T47D (cell line): ENCODE results near the gene DHX58.

Experiments used
- DNase-seq, 2 experiments: peaks; one replicate each; pipeline versions ENCODE4 v3.0.0 to v3.0.0-alpha.2; 2011 to 2012; ENCODE audit warnings: low read depth in 1 of 2, low spot score in 1 of 2
- JUND ChIP-seq: IDR thresholded peaks from 2 replicates; pipeline ENCODE4 v1.6.1; 2012; ENCODE audit warnings: low read depth
- in situ Hi-C: cut with HindIII; loops from 2 replicates; pipeline ENCODE4 v1.10.0; 2016; ENCODE audit warnings: low sequenced_read_pairs, low pct_unique_long_range_greater_than_20kb

The DHX58 gene

GRCh38 chr17:42060231-42060630 is 52.3 kb downstream of the DHX58 start:
- in situ Hi-C loops = no loop called here
- TF ChIP-seq JUND = no peak
- DNase-seq = no peak

DNA sequence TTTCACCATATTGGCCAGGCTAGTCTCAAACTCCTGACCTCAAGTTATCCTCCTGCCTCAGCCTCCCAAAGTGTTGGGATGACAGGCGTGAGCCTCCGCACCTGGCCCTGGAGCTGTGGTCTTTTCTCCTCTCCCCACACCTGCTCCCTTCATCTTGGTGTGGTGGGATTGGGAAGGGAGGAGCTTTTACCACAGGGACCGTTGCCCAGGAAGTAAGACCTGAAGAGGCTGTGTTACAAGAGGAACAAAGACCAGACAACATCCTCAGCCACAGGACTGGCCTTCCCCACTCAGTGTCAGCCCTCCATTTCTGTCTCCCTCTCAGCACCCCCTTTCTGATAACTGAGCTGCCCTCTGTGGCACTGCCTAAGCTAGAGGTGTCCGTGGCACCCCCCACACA is 52.7 kb downstream of the DHX58 start:
- no peak for DNase-seq
- TF ChIP-seq JUND = no peak
- in situ Hi-C loops = no loop called here

DNA sequence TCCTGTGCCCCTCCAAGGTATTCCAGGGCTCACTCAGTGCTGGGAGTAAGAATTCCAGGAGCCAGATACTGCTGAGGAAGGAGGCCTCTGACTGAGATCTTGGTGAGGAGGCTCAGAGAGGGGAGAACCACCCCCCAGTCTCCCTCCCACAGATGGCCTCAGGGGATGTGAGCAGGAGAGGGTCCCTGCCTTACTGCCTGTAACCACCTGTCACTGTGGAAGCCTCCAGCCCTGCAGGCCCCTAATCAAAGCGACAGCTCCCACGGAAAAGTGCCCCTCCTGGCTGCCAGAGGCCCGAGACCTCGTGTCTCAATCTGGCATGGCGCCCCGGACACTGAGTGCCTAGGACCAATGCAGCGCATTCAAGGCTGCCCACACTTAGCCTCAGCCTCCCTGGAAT is 54.5 kb downstream of the DHX58 start:
- no peak for DNase-seq
- in situ Hi-C loops = no loop called here
- no peak for TF ChIP-seq JUND

DNA sequence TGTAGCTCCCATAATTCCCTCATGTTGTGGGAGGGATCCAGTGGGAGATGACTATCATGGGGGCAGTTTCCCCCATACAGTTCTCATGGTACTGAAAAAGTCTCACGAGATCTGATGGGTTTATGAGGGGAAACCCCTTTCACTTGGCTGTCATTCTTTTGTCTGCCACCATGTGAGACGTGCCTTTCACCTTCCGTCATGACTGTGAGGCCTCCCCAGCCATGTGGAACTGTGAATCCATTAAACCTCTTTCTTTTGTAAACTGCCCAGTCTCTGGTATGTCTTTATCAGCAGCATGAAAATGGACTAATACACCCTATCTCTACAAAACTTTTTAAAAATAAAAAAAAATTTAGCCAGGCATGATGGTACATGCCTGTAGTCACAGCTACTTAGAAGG is 55.9 kb downstream of the DHX58 start:
- DNase-seq = no peak
- no peak for TF ChIP-seq JUND
- in situ Hi-C loops = no loop called here

DNA sequence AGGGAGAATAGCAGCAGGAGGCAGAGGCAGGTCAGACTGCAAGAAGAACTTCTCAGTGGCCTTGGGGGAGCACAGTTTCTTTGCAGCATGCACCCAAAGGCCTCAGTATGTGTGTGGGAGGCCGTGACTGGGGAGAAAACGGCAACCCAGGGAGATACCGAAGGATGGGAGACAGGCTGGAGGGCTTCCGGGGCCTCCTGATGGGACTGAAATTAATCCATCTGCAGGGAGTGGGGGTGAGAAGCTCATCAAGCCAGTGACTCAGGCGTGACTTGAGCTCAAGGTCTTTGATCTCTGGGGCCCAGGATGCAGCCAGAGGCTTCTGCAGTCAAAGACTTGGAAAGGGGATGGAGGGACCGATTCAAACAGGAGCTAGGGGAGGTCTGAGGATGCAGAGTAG is 57.0 kb downstream of the DHX58 start:
- DNase-seq = no peak
- TF ChIP-seq JUND = no peak
- in situ Hi-C loops = no loop called here

DNA sequence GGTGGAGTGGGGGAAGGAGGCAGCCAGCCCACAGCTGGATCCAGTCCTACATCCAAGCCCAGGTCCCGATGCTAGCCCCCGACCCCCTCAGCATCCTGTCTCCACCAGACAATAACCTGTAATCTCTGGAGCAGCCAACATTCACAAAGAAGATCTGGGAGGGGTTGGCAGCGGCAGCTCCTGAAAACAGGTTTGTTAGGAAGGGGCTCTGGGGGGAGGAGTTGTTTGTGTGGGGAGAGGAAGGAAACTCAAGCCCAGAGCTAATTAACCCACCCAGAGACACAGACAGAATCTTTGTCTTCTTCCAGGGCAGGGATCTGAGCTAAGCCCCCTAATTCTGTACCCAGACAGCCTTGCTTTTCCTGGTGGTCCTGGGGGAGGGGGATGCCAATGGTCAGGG is 57.5 kb downstream of the DHX58 start:
- no peak for DNase-seq
- TF ChIP-seq JUND = no peak
- in situ Hi-C loops = no loop called here

GRCh38 chr17:42053731-42054500 is 58.6 kb downstream of the DHX58 start:
- in situ Hi-C loops = no loop called here
- peak in 1 of 2 experiments; percentile 69 for DNase-seq
- TF ChIP-seq JUND = no peak

DNA sequence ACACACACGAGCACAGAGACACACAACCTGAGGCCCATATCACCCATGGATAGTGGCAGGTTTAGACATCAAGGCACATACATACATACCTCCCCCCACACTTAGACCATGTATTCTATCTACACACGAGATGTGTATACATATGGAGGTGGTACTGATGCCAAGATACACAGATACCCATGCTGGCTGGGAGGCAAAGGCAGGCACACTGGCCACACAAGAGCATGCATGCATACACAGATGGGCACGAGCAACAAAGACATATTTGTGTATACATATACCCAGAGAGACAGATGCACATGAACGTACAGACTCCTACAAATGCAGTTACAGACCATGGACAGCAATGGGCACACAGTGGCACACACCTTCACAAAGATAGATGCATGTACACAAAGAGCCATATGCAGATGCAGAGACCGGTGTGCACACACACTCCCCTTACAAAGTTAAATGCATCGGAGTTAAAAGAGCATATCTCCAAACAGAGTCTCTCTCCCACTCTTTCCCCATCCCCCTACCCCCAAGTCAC is 60.1 kb downstream of the DHX58 start:
- no peak for TF ChIP-seq JUND
- in situ Hi-C loops = no loop called here
- DNase-seq = no peak

DNA sequence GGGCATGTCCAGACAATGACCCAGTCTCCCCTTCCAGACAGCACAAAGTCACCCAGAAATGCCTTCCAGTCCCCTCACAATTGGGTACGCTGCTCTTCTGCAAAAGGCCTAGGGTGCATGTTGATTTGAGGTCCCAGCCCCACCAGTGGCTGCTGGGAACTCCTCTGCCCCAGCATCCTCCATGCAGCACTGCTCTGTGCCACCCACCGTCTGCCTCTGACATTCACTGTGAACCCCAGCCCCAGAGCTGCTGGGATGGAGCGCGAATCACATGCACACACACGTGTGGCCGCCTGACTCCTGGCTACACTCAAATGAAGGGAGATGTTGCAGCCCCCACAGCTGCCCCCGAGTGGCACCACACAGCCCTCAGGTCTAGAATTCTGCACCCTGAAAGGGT is 60.9 kb downstream of the DHX58 start:
- in situ Hi-C loops = no loop called here
- no peak for DNase-seq
- no peak for TF ChIP-seq JUND
